MCF 10A (cell line): ENCODE measurements around the gene COL16A1. TPM values are rescaled to one million over a fixed set of nuclear protein-coding genes. Genes with fewer than 3 reads are reported as not detected.

ENCODE experiments used
- BruUV-seq: library from RNA; stranded (reverse); fragments of 400-500 nt; replicated peaks from 2 replicates; lab custom pipeline; 2021; lab: Mats Ljungman, UMichigan
- CTCF ChIA-PET: fragments of 300-600 bp; sonication (Branson Sonifier 250); formaldehyde crosslinking; extraction: SDS; loops from one replicate; lab custom pipeline; 2021; ENCODE audit warnings: antibody characterized with exemption, inconsistent platforms; lab: Yijun Ruan, JAX
- POLR2A ChIA-PET: fragments of 300-600, 350-650 bp; sonication (Branson Sonifier 250); formaldehyde crosslinking; extraction: SDS; loops from one replicate; lab custom pipeline; 2020; ENCODE audit warnings: antibody characterized with exemption, inconsistent platforms; lab: Yijun Ruan, JAX
- DNase-seq: peaks from one replicate; pipeline ENCODE4 v3.0.0-alpha.2; 2018; ENCODE audit not compliant: unreplicated experiment
- H3K27ac Mint-ChIP-seq: one replicate; pipeline ENCODE4 v1.8.0; 2022; ENCODE audit warnings: mild to moderate bottlenecking, low read depth, mixed read lengths; ENCODE audit not compliant: unreplicated experiment
- H3K27me3 Mint-ChIP-seq: one replicate; pipeline ENCODE4 v1.8.0; 2022; ENCODE audit warnings: mixed read lengths; ENCODE audit not compliant: insufficient read depth, unreplicated experiment
- H3K36me3 Mint-ChIP-seq: one replicate; pipeline ENCODE4 v1.8.0; 2022; ENCODE audit warnings: mild to moderate bottlenecking, moderate library complexity, mixed read lengths; ENCODE audit not compliant: insufficient read depth, unreplicated experiment
- H3K4me1 Mint-ChIP-seq: one replicate; pipeline ENCODE4 v1.8.0; 2022; ENCODE audit warnings: mixed read lengths; ENCODE audit not compliant: insufficient read depth, unreplicated experiment
- H3K4me3 Mint-ChIP-seq: one replicate; pipeline ENCODE4 v1.8.0; 2022; ENCODE audit warnings: mild to moderate bottlenecking, moderate library complexity, mixed read lengths; ENCODE audit not compliant: unreplicated experiment
- H3K9me3 Mint-ChIP-seq: one replicate; pipeline ENCODE4 v1.8.0; 2022; ENCODE audit warnings: mixed read lengths; ENCODE audit not compliant: unreplicated experiment
- CTCF ChIP-seq: fragments of 200-600 bp; IDR thresholded peaks from one replicate; pipeline ENCODE4 v1.8.0; 2022; ENCODE audit warnings: antibody characterized with exemption, mild to moderate bottlenecking; ENCODE audit not compliant: unreplicated experiment
- intact Hi-C: fragments of 100-400 bp; cut with micrococcal nuclease; formaldehyde crosslinking; loops from 2 replicates; pipeline ENCODE4 v1.14.1; 2022
- total RNA-seq: library from RNA; stranded (reverse); gene quantifications from 2 replicates; pipeline ENCODE4 v1.2.3, GENCODE V29; 2022

The COL16A1 gene
- total RNA-seq, 1 experiment from 2014 or later: 42.1 TPM

DNA sequence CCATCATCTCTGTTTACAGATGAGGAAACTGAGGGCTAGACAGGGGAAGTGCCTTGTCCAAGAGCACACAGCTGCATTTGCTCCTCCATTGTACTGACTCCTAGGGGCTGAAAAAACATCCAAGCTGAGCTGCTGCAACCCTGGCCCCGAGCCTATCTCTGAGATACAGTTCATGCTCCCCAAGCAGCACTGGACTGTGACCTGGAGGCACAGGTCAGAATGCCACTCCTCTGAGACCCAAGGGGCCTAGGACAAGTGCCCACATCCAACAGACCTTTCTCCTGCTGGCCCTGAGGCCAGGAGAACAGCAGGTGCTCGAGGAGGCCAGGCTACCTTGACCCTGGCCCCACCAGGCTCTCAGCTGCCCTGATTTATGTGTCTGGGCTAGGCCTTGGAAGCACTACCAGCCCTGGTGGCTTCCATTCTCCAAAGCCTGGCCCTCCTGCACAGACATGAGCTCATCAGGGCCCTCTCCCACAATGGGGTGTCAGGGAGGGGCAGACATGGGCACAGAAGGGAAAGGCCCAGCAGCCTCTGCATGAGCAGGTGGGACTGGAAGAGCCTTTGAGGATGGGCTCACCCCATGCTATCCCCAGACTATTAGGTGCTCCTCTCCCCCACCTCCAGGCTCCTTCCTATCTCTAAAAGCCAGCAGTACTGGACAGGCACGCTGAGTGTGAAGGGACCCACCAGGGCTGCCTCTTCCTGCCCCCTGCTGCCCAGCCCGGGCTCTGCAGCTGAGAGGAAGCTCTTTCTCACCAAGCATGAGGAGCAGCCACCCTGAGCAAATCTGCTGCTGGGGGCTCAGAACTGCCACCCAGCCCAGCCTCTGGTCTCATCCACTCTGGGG lies 41.5 kb upstream of the COL16A1 start:
- DNase-seq: peak; percentile 66
- no TSS peak for BruUV-seq
- intact Hi-C loops: loop anchor here (1.0 to 2.0 kb wide), 3 partner anchors 43 to 181 kb away; no protein-coding TSS in a partner anchor
- no peak overlapping the region for H3K4me3 Mint-ChIP-seq
- POLR2A ChIA-PET: interaction anchor here (0.6 to 1.5 kb wide), 10 partner anchors 8 to 108 kb away, joined by 3 to 8 read pairs (median 4); no protein-coding TSS in a partner anchor
- TF ChIP-seq CTCF: peak; percentile 89
- no peaks in the 10 kb centered on the region for H3K36me3 Mint-ChIP-seq
- H3K27ac Mint-ChIP-seq: no peak overlapping the region
- peaks cover 9% of the 10 kb centered on the region for H3K4me1 Mint-ChIP-seq
- no peaks in the 10 kb centered on the region for H3K27me3 Mint-ChIP-seq
- no peaks in the 10 kb centered on the region for H3K9me3 Mint-ChIP-seq
- CTCF ChIA-PET: interaction anchor here (0.6 to 4.1 kb wide), 38 partner anchors 8 to 218 kb away, joined by 3 to 96 read pairs (median 4); no protein-coding TSS in a partner anchor

GRCh38 chr1:31744165-31744888 lies 40.5 kb upstream of the COL16A1 start:
- BruUV-seq: no TSS peak
- DNase-seq: no peak
- Mint-ChIP-seq H3K4me3 (no peak overlapping the region), H3K36me3 (no peaks in the 10 kb centered on the region), H3K27ac (no peak overlapping the region), H3K27me3 (no peaks in the 10 kb centered on the region), H3K9me3 (no peaks in the 10 kb centered on the region), H3K4me1 (peaks cover 9% of the 10 kb centered on the region)
- intact Hi-C loops: loop anchor here (2.0 kb wide), 2 partner anchors 44 to 180 kb away; no protein-coding TSS in a partner anchor
- ChIA-PET CTCF (interaction anchor here (0.6 to 4.1 kb wide), 15 partner anchors 10 to 217 kb away, joined by 3 to 96 read pairs (median 11); no protein-coding TSS in a partner anchor), POLR2A (interaction anchor here (1.5 kb wide), 2 partner anchors 11 to 74 kb away, joined by 4 to 5 read pairs; no protein-coding TSS in a partner anchor)
- no peak for TF ChIP-seq CTCF

DNA sequence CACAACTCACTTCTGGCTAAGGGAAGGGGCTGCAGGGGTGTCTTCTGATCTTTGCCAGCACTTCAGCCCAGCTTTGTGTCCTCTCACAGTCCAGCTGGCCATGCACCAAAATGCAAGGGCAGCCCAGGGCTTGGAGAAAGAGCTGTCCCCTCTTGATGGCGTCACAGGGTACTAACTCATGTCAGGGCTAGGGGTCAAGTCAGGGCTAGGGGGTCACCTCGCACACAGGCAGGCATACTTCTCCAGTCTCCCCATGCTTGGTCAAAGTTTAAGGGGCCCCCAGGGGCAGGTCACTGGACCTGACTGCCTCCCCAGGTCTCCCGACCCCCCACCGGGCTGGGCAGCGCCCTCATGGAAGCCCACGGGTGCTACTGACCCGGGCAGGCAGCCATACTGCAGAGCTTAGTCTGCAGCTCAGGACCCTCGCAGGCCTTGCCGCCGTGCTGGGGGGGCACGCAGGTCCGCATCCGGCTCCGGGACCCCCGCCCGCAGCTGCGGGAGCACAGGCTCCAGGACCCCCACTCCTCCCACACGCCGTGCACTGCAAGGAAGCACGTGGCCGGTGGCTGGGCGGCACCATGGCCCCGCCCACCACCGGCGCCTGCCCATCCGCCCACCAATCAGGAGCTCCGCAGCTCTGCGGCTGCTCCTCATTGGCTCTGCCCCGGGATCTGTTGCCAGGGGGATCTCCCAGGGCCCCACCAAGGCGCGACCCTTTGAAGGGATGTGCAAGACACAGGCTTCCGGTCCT lies 38.8 kb upstream of the COL16A1 start:
- intact Hi-C loops: no loop called here
- no TSS peak for BruUV-seq
- H3K27ac Mint-ChIP-seq: no peak overlapping the region
- ChIA-PET CTCF (interaction anchor here (0.6 to 4.1 kb wide), 5 partner anchors 47 to 370 kb away, joined by 3 to 96 read pairs (median 4); partner anchors contain the start of gene FABP3), POLR2A (interaction anchor here (0.5 kb wide), 1 partner anchor 46 kb away, joined by 4 read pairs; no protein-coding TSS in a partner anchor)
- no peak for DNase-seq
- no peak for TF ChIP-seq CTCF
- H3K9me3 Mint-ChIP-seq: no peaks in the 10 kb centered on the region
- H3K27me3 Mint-ChIP-seq: no peaks in the 10 kb centered on the region
- no peaks in the 10 kb centered on the region for H3K36me3 Mint-ChIP-seq
- peaks cover 9% of the 10 kb centered on the region for H3K4me1 Mint-ChIP-seq
- H3K4me3 Mint-ChIP-seq: no peak overlapping the region
